IMR-90 (cell line): Measurements from ENCODE around the gene LPO. TPM values are rescaled to one million over a fixed set of nuclear protein-coding genes. Genes with fewer than 3 reads are reported as not detected.

Source experiments
- ATAC-seq: fragments of 200-7000 bp; cut with Tn5 transposase; 2 replicates; pipeline ENCODE4 v1.9.1; 2020; ENCODE audit warnings: low read depth, mild to moderate bottlenecking, moderate library complexity
- BruUV-seq: library from RNA; stranded (reverse); fragments of 400-500 nt; replicated peaks from 2 replicates; lab custom pipeline; 2021; lab: Mats Ljungman, UMichigan
- CTCF ChIA-PET: fragments of 300-600 bp; formaldehyde crosslinking; extraction: SDS; loops from one replicate; lab custom pipeline; 2021; ENCODE audit warnings: antibody characterized with exemption; lab: Yijun Ruan, JAX
- POLR2A ChIA-PET: fragments of 300-600 bp; sonication (Branson Sonifier 250); formaldehyde crosslinking; loops from one replicate; lab custom pipeline; 2022; ENCODE audit warnings: antibody characterized with exemption; ENCODE audit not compliant: unreplicated experiment; lab: Charles Lee
- DNase-seq: peaks from one replicate; pipeline ENCODE4 v3.0.0; 2013
- H2AFZ ChIP-seq: replicated peaks from 2 replicates; pipeline ENCODE3; 2013; ENCODE audit warnings: low read length, mild to moderate bottlenecking; ENCODE audit not compliant: poor library complexity
- H2AK5ac ChIP-seq: 2 replicates; pipeline ENCODE4 v1.6.1; 2013; ENCODE audit warnings: low read depth, low read length, inconsistent platforms
- H2AK9ac ChIP-seq: replicated peaks from 2 replicates; pipeline ENCODE3; 2013; ENCODE audit warnings: mild to moderate bottlenecking, low read depth, low read length, moderate library complexity; ENCODE audit not compliant: poor library complexity
- H2BK120ac ChIP-seq: 2 replicates; pipeline ENCODE4 v1.6.1; 2013; ENCODE audit warnings: low read depth, low read length, inconsistent platforms
- H2BK15ac ChIP-seq: 3 replicates; pipeline ENCODE4 v1.6.1; 2013; ENCODE audit warnings: low read depth, low read length, inconsistent platforms
- H2BK20ac ChIP-seq: 2 replicates; pipeline ENCODE4 v1.6.1; 2013; ENCODE audit warnings: low read depth, mild to moderate bottlenecking, inconsistent platforms, low read length, moderate library complexity
- H2BK5ac ChIP-seq: 2 replicates; pipeline ENCODE4 v1.6.1; 2013; ENCODE audit warnings: mild to moderate bottlenecking, low read depth, low read length, inconsistent platforms; ENCODE audit not compliant: poor library complexity, severe bottlenecking
- H3K14ac ChIP-seq: replicated peaks from 2 replicates; pipeline ENCODE4 v1.6.1; 2013; ENCODE audit warnings: low read depth, low read length, inconsistent platforms
- H3K18ac ChIP-seq: 2 replicates; pipeline ENCODE4 v1.6.1; 2013; ENCODE audit warnings: low read depth, low read length, control low read depth
- H3K23ac ChIP-seq: 2 replicates; pipeline ENCODE4 v1.6.1; 2013; ENCODE audit warnings: low read depth, low read length, inconsistent platforms
- H3K27ac ChIP-seq: 2 replicates; pipeline ENCODE4 v1.5.1; 2013; ENCODE audit warnings: mild to moderate bottlenecking, control low read depth, low read length; ENCODE audit not compliant: insufficient read depth
- H3K27me3 ChIP-seq: 2 replicates; pipeline ENCODE4 v1.6.1; 2013; ENCODE audit warnings: low read length; ENCODE audit not compliant: control insufficient read depth, insufficient read depth
- H3K36me3 ChIP-seq: 2 replicates; pipeline ENCODE4 v1.6.1; 2013; ENCODE audit warnings: low read length, mixed read lengths; ENCODE audit not compliant: control insufficient read depth, insufficient read depth
- H3K4ac ChIP-seq: 2 replicates; pipeline ENCODE4 v1.6.1; 2013; ENCODE audit warnings: low read depth, low read length, inconsistent platforms
- H3K4me1 ChIP-seq: 2 replicates; pipeline ENCODE4 v1.6.1; 2013; ENCODE audit warnings: low read length, mixed read lengths; ENCODE audit not compliant: control insufficient read depth, insufficient read depth
- H3K4me2 ChIP-seq: 2 replicates; pipeline ENCODE4 v1.6.1; 2013; ENCODE audit warnings: low read depth, mild to moderate bottlenecking, control low read depth, low read length, moderate library complexity
- H3K4me3 ChIP-seq: 2 replicates; pipeline ENCODE4 v1.5.1; 2013; ENCODE audit warnings: low read depth, mild to moderate bottlenecking, control low read depth, low read length, moderate library complexity; ENCODE audit not compliant: insufficient read depth
- H3K56ac ChIP-seq: 2 replicates; pipeline ENCODE4 v1.6.1; 2013; ENCODE audit warnings: low read length, inconsistent platforms; ENCODE audit not compliant: insufficient read depth; ENCODE audit errors: extremely low read depth
- H3K79me1 ChIP-seq, 2 experiments: 2 replicates each; pipeline ENCODE4 v1.6.1; 2013; ENCODE audit warnings: low read length in 2 of 2, inconsistent platforms in 1 of 2, low read depth in 1 of 2
- H3K9ac ChIP-seq: 2 replicates; pipeline ENCODE4 v1.6.1; 2013; ENCODE audit warnings: low read depth, low read length, control low read depth
- H3K9me1 ChIP-seq: 2 replicates; pipeline ENCODE4 v1.6.1; 2013; ENCODE audit warnings: low read length, inconsistent platforms; ENCODE audit not compliant: insufficient read depth
- H3K9me3 ChIP-seq: 2 replicates; pipeline ENCODE4 v1.6.1; 2013; ENCODE audit warnings: low read length; ENCODE audit not compliant: control insufficient read depth, insufficient read depth
- H4K20me1 ChIP-seq: 2 replicates; pipeline ENCODE4 v1.6.1; 2013; ENCODE audit warnings: low read length, inconsistent platforms; ENCODE audit not compliant: insufficient read depth
- H4K5ac ChIP-seq: 2 replicates; pipeline ENCODE4 v1.6.1; 2013; ENCODE audit warnings: mild to moderate bottlenecking, low read depth, low read length, control low read depth
- H4K8ac ChIP-seq, 2 experiments: 2 replicates each; pipeline ENCODE4 v1.6.1; 2013; ENCODE audit warnings: low read depth in 2 of 2, low read length in 2 of 2, control low read depth in 1 of 2, inconsistent platforms in 1 of 2
- H4K91ac ChIP-seq: 2 replicates; pipeline ENCODE4 v1.6.1; 2013; ENCODE audit warnings: low read depth, low read length, inconsistent platforms; ENCODE audit not compliant: insufficient read depth
- MAFK ChIP-seq: IDR thresholded peaks from 2 replicates; pipeline ENCODE4 v1.6.1; 2012; ENCODE audit warnings: low read depth, low read length, improper control_type of control experiment
- MAZ ChIP-seq: IDR thresholded peaks from 2 replicates; pipeline ENCODE4 v1.6.1; 2012; ENCODE audit warnings: low read depth, mild to moderate bottlenecking, low read length, improper control_type of control experiment, moderate library complexity, borderline replicate concordance
- RFX5 ChIP-seq: IDR thresholded peaks from 2 replicates; pipeline ENCODE4 v1.8.0; 2012; ENCODE audit warnings: low read depth, mild to moderate bottlenecking, low read length, moderate library complexity
- WGBS, 2 experiments: methylation state at CpG; one replicate each; pipeline versions ENCODE4 v1.1.5 to v1.1.7; 2013; ENCODE audit warnings: missing lambda C conversion rate in 2 of 2; ENCODE audit not compliant: insufficient read length in 1 of 2; ENCODE audit errors: extremely low coverage in 2 of 2; 5-methylcytosine and 5-hydroxymethylcytosine counted together
- dilution Hi-C: fragments of 300-500 bp; cut with HindIII; formaldehyde crosslinking; loops from one replicate; pipeline ENCODE4 v1.14.3; 2018; ENCODE audit warnings: low sequenced_read_pairs; ENCODE audit not compliant: unreplicated experiment
- in situ Hi-C: fragments of 300-500 bp; cut with MboI; formaldehyde crosslinking; loops from 3 replicates; pipeline ENCODE4 v1.14.3; 2019; ENCODE audit warnings: low sequenced_read_pairs, inconsistent platforms, mixed read lengths
- intact Hi-C: fragments of 100-400 bp; cut with micrococcal nuclease; formaldehyde crosslinking; loops from 2 replicates; pipeline ENCODE4 v1.10.0; 2022
- polyA plus RNA-seq, 3 experiments: library from polyadenylated mRNA; depleted of rRNA; stranded (reverse); fragments of >200 nt; gene quantifications; 2 replicates each; pipeline ENCODE4 v1.2.3, GENCODE V29; 2012; ENCODE audit warnings: low replicate concordance in 1 of 3
- total RNA-seq: library from RNA; depleted of rRNA; stranded (reverse); fragments of >200 nt; gene quantifications from 2 replicates; pipeline ENCODE4 v1.2.3, GENCODE V29; 2012
- TF ChIP-seq, protein P1 (sequence below): fragments of 150-350 bp; IDR thresholded peaks from 2 replicates; pipeline ENCODE4 v1.6.1; 2017; ENCODE audit warnings: mild to moderate bottlenecking, antibody characterized with exemption, low read length, low read depth
- TF ChIP-seq, protein P2 (sequence below): conservative IDR thresholded peaks from 2 replicates; pipeline ENCODE4 v1.5.1; 2012; ENCODE audit warnings: mild to moderate bottlenecking, low read depth, low read length, improper control_type of control experiment
- TF ChIP-seq, protein P3 (sequence below): fragments of 150-350 bp; IDR thresholded peaks from 2 replicates; pipeline ENCODE4 v1.6.1; 2016; ENCODE audit warnings: low read depth, mild to moderate bottlenecking, low read length, moderate library complexity, borderline replicate concordance

Gene LPO
- total and polyA plus RNA-seq, 2 of the 4 experiments (the other 2 are of a cell fraction): not detected

DNA sequence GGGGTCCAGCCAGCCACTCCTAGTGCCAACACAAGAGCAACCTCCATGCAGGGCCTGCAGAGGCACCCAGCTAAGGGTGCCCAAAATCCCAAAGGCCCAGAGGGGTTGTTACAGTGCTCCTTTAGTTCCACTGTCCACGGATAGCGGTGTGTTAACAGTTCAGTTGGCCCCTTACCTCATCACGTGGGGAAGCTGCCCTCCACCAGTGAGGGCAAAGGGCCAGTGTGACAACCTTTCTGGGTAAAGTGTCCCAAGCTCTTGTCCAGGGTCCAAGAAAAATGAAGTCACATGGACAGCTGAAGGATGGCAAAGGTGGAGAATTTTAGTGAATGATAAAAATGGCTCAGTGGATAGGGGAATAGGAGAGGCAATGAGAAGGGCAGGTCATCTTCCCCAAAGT, 10.7 kb upstream of the LPO start:
- no peak overlapping the region for H3K4me3 ChIP-seq
- no peak overlapping the region for H4K91ac ChIP-seq
- in situ Hi-C loops: no loop called here
- H3K18ac ChIP-seq: no peak overlapping the region
- H3K56ac ChIP-seq: no peak overlapping the region
- H3K4me2 ChIP-seq: no peak overlapping the region
- no peak overlapping the region for H2AK5ac ChIP-seq
- POLR2A ChIA-PET: no interaction called here
- no peak overlapping the region for H4K8ac ChIP-seq
- no peaks in the 10 kb centered on the region for H3K79me1 ChIP-seq
- no peak overlapping the region for H2AFZ ChIP-seq
- no peak overlapping the region for H2BK5ac ChIP-seq
- H3K4ac ChIP-seq: no peak overlapping the region
- no peaks in the 10 kb centered on the region for H4K20me1 ChIP-seq
- H4K5ac ChIP-seq: no peak overlapping the region
- H3K9me3 ChIP-seq: no peaks in the 10 kb centered on the region
- DNase-seq (no peak), ATAC-seq (no peak)
- no peak overlapping the region for H2BK15ac ChIP-seq
- H3K14ac ChIP-seq: no peak overlapping the region
- no peaks in the 10 kb centered on the region for H3K36me3 ChIP-seq
- dilution Hi-C loops: no loop called here
- CTCF ChIA-PET: no interaction called here
- H3K9ac ChIP-seq: no peak overlapping the region
- no peak overlapping the region for H2AK9ac ChIP-seq
- no peak overlapping the region for H3K27ac ChIP-seq
- intact Hi-C loops: no loop called here
- 78% methylated on average over 3 of the region's 3 CpGs; no CpG with 5 or more reads in 1 of the 2 experiments for WGBS, 2 experiments
- H3K27me3 ChIP-seq: no peaks in the 10 kb centered on the region; the same call in 1 of the 2 replicates
- TF ChIP-seq, protein P1, sequence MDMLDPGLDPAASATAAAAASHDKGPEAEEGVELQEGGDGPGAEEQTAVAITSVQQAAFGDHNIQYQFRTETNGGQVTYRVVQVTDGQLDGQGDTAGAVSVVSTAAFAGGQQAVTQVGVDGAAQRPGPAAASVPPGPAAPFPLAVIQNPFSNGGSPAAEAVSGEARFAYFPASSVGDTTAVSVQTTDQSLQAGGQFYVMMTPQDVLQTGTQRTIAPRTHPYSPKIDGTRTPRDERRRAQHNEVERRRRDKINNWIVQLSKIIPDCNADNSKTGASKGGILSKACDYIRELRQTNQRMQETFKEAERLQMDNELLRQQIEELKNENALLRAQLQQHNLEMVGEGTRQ: no peak
- TF ChIP-seq RFX5 (no peak), MAZ (no peak), MAFK (no peak)
- TF ChIP-seq, protein P2, sequence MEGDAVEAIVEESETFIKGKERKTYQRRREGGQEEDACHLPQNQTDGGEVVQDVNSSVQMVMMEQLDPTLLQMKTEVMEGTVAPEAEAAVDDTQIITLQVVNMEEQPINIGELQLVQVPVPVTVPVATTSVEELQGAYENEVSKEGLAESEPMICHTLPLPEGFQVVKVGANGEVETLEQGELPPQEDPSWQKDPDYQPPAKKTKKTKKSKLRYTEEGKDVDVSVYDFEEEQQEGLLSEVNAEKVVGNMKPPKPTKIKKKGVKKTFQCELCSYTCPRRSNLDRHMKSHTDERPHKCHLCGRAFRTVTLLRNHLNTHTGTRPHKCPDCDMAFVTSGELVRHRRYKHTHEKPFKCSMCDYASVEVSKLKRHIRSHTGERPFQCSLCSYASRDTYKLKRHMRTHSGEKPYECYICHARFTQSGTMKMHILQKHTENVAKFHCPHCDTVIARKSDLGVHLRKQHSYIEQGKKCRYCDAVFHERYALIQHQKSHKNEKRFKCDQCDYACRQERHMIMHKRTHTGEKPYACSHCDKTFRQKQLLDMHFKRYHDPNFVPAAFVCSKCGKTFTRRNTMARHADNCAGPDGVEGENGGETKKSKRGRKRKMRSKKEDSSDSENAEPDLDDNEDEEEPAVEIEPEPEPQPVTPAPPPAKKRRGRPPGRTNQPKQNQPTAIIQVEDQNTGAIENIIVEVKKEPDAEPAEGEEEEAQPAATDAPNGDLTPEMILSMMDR: no peak
- TF ChIP-seq, protein P3, sequence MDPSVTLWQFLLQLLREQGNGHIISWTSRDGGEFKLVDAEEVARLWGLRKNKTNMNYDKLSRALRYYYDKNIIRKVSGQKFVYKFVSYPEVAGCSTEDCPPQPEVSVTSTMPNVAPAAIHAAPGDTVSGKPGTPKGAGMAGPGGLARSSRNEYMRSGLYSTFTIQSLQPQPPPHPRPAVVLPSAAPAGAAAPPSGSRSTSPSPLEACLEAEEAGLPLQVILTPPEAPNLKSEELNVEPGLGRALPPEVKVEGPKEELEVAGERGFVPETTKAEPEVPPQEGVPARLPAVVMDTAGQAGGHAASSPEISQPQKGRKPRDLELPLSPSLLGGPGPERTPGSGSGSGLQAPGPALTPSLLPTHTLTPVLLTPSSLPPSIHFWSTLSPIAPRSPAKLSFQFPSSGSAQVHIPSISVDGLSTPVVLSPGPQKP: no peak
- H2BK20ac ChIP-seq: no peak overlapping the region
- H3K4me1 ChIP-seq: no peaks in the 10 kb centered on the region
- no peaks in the 10 kb centered on the region for H3K9me1 ChIP-seq
- BruUV-seq: no TSS peak
- H3K23ac ChIP-seq: no peak overlapping the region
- no peak overlapping the region for H2BK120ac ChIP-seq
